HepG2 (cell line): ENCODE results near the gene FMNL2. TPM values are rescaled to one million over a fixed set of nuclear protein-coding genes. Genes with fewer than 3 reads are reported as not detected.

Experiments
- AGO1 ChIP-seq: fragments of 200-400 bp; formaldehyde crosslinking; IDR thresholded peaks from 2 replicates; pipeline ENCODE4 v1.6.1; 2017; ENCODE audit warnings: mild to moderate bottlenecking, low read depth, low read length, moderate library complexity; ENCODE audit not compliant: poor library complexity, severe bottlenecking
- AHR ChIP-seq: IDR thresholded peaks from 2 replicates; pipeline ENCODE4 v1.6.1; 2018; ENCODE audit warnings: missing genetic modification reagents, missing compliant biosample characterization
- ARNT ChIP-seq: fragments of 450-650 bp; IDR thresholded peaks from 2 replicates; pipeline ENCODE4 v1.6.1; 2017
- ATF1 ChIP-seq: IDR thresholded peaks from 2 replicates; pipeline ENCODE4 v1.6.1; 2016; ENCODE audit warnings: mild to moderate bottlenecking, control low read depth
- BCL6 ChIP-seq: IDR thresholded peaks from 2 replicates; pipeline ENCODE4 v1.6.1; 2016; ENCODE audit warnings: missing genetic modification reagents, missing compliant biosample characterization
- CENPX ChIP-seq: sonication (generic); formaldehyde crosslinking; IDR thresholded peaks from 2 replicates; pipeline ENCODE4 v1.9.0; 2021; ENCODE audit warnings: mild to moderate bottlenecking, missing genetic modification reagents, moderate library complexity
- FOXP1 ChIP-seq, 2 experiments: fragments of 450-650 bp in 1 of 2; IDR thresholded peaks; 2 replicates each; pipeline ENCODE4 v1.6.1; 2017 to 2018; ENCODE audit warnings: antibody characterized with exemption in 1 of 2
- GATAD1 ChIP-seq: IDR thresholded peaks from 2 replicates; pipeline ENCODE4 v1.6.1; 2016; ENCODE audit warnings: missing genetic modification reagents, missing compliant biosample characterization
- HMG20A ChIP-seq: IDR thresholded peaks from 2 replicates; pipeline ENCODE4 v1.6.1; 2016; ENCODE audit warnings: borderline replicate concordance
- HNF4G ChIP-seq, 2 experiments: sonication (generic) in 1 of 2; formaldehyde crosslinking in 1 of 2; IDR thresholded peaks; 2 replicates each; pipeline versions ENCODE4 v1.4.0 to v1.6.1; 2011 to 2020; ENCODE audit warnings: borderline replicate concordance in 2 of 2, low read depth in 2 of 2, mild to moderate bottlenecking in 2 of 2, low read length in 1 of 2, missing genetic modification reagents in 1 of 2, moderate library complexity in 1 of 2
- HOXA5 ChIP-seq: sonication (generic); formaldehyde crosslinking; IDR thresholded peaks from 2 replicates; pipeline ENCODE4 v1.4.0; 2020; ENCODE audit warnings: missing genetic modification reagents
- JUND ChIP-seq: sonication (generic); formaldehyde crosslinking; IDR thresholded peaks from 2 replicates; pipeline ENCODE4 v1.8.0; 2022; ENCODE audit warnings: mild to moderate bottlenecking, missing genetic modification reagents
- KAT8 ChIP-seq: IDR thresholded peaks from 2 replicates; pipeline ENCODE4 v1.6.1; 2016; ENCODE audit warnings: missing genetic modification reagents, missing compliant biosample characterization
- KDM1A ChIP-seq: IDR thresholded peaks from 2 replicates; pipeline ENCODE4 v1.6.1; 2016; ENCODE audit warnings: missing compliant biosample characterization
- KDM2A ChIP-seq: sonication (generic); formaldehyde crosslinking; IDR thresholded peaks from 2 replicates; pipeline ENCODE4 v1.4.0; 2020; ENCODE audit warnings: low read depth, missing genetic modification reagents, borderline replicate concordance
- KDM6A ChIP-seq: IDR thresholded peaks from 2 replicates; pipeline ENCODE4 v1.6.1; 2016; ENCODE audit warnings: low read depth
- MAX ChIP-seq: IDR thresholded peaks from 2 replicates; pipeline ENCODE4 v1.6.1; 2012; ENCODE audit warnings: inconsistent platforms
- MEIS1 ChIP-seq: sonication (generic); formaldehyde crosslinking; IDR thresholded peaks from 2 replicates; pipeline ENCODE4 v1.9.0; 2021; ENCODE audit warnings: mild to moderate bottlenecking, missing genetic modification reagents, moderate library complexity, borderline replicate concordance
- MTA1 ChIP-seq: sonication (generic); formaldehyde crosslinking; IDR thresholded peaks from 2 replicates; pipeline ENCODE4 v1.4.0; 2020; ENCODE audit warnings: missing genetic modification reagents, mild to moderate bottlenecking, borderline replicate concordance
- MYNN ChIP-seq: sonication (generic); formaldehyde crosslinking; IDR thresholded peaks from 2 replicates; pipeline ENCODE4 v1.4.0; 2020; ENCODE audit warnings: mild to moderate bottlenecking, low read depth, missing genetic modification reagents
- NCOA2 ChIP-seq: sonication (generic); formaldehyde crosslinking; IDR thresholded peaks from 2 replicates; pipeline ENCODE4 v1.8.0; 2022; ENCODE audit warnings: inconsistent platforms
- NCOR1 ChIP-seq: fragments of 200-600 bp; sonication (generic); IDR thresholded peaks from 2 replicates; pipeline ENCODE4 v1.7.0; 2017; ENCODE audit warnings: antibody characterized with exemption, low read length, borderline replicate concordance
- NFATC3 ChIP-seq: sonication (generic); formaldehyde crosslinking; IDR thresholded peaks from 2 replicates; pipeline ENCODE4 v1.5.1; 2020; ENCODE audit warnings: mild to moderate bottlenecking, missing genetic modification reagents
- NFIC ChIP-seq: IDR thresholded peaks from 2 replicates; pipeline ENCODE4 v1.6.1; 2012; ENCODE audit warnings: mild to moderate bottlenecking, low read length, inconsistent platforms
- PPARG ChIP-seq: conservative IDR thresholded peaks from 2 replicates; pipeline ENCODE4 v1.6.1; 2016; ENCODE audit warnings: missing biosample characterization, missing genetic modification reagents
- TBP ChIP-seq: sonication (generic); formaldehyde crosslinking; IDR thresholded peaks from 2 replicates; pipeline ENCODE4 v1.5.0; 2020; ENCODE audit warnings: missing genetic modification reagents
- THAP8 ChIP-seq: sonication (generic); formaldehyde crosslinking; IDR thresholded peaks from 2 replicates; pipeline ENCODE4 v1.5.1; 2020; ENCODE audit warnings: missing genetic modification reagents, mild to moderate bottlenecking, borderline replicate concordance
- ZNF207 ChIP-seq: fragments of 450-650 bp; IDR thresholded peaks from 2 replicates; pipeline ENCODE4 v1.6.1; 2016; ENCODE audit warnings: antibody characterized with exemption, borderline replicate concordance
- ZNF580 ChIP-seq: IDR thresholded peaks from 2 replicates; pipeline ENCODE4 v1.6.1; 2016; ENCODE audit warnings: low read depth, borderline replicate concordance
- ZNF710 ChIP-seq: sonication (generic); formaldehyde crosslinking; IDR thresholded peaks from 2 replicates; pipeline ENCODE4 v1.5.0; 2020; ENCODE audit warnings: mild to moderate bottlenecking, missing genetic modification reagents, borderline replicate concordance
- ZNF772 ChIP-seq: sonication (generic); formaldehyde crosslinking; IDR thresholded peaks from 2 replicates; pipeline ENCODE4 v1.5.0; 2020; ENCODE audit warnings: mild to moderate bottlenecking, missing genetic modification reagents
- polyA plus RNA-seq, 8 experiments: library from polyadenylated mRNA; depleted of rRNA in 3 of 8; stranded (reverse) in 7 of 8; unstranded in 1 of 8; fragments of >200 nt; fragmentation: Illumina TruSeq in 4 of 8; extraction: Trizol in 4 of 8; gene quantifications; 2 replicates each; pipeline versions ENCODE4 v1.2.1 to v1.2.3, GENCODE V29; 2011 to 2016; ENCODE audit warnings: low read depth in 4 of 8, missing spikeins in 1 of 8, mixed read lengths in 1 of 8; ENCODE audit not compliant: insufficient read depth in 1 of 8
- total RNA-seq, 5 experiments: library from RNA; depleted of rRNA; stranded (reverse); fragments of >200 nt; fragmentation: Illumina TruSeq; extraction: Trizol; gene quantifications; 2 replicates each; pipeline ENCODE4 v1.2.3, GENCODE V29; 2016; ENCODE audit warnings: low read depth in 1 of 5

The FMNL2 gene
- total and polyA plus RNA-seq, 2 of the 13 experiments (the other 11 are each of a cell fraction or from before 2014, with no cell fraction given) = 66.5 to 67.7 TPM

GRCh38 chr2:152355409-152355831 lies 20.4 kb downstream of the FMNL2 start (continued):
- TF ChIP-seq BCL6 (CRISPR knock-in tag) (peak; percentile 85), JUND (CRISPR knock-in tag) (no peak), FOXP1 (IDR thresholded peaks at IDR 0.05) (no peak), FOXP1 (CRISPR knock-in tag; IDR thresholded peaks at IDR 0.05) (peak; percentile 53; the same call in 1 of the 2 replicates), KDM2A (CRISPR knock-in tag) (no peak), AHR (CRISPR knock-in tag) (no peak), HMG20A (CRISPR knock-in tag) (peak; percentile 70; the same call in 1 of the 2 replicates), HOXA5 (CRISPR knock-in tag) (0 out of 2 replicates have a peak, but pooled peaks have one; percentile 25), KDM1A (no peak), TBP (CRISPR knock-in tag) (no peak), ZNF207 (no peak), MEIS1 (CRISPR knock-in tag) (no peak), NFATC3 (CRISPR knock-in tag) (no peak), NCOR1 (peak; percentile 23; the same call in 1 of the 2 replicates), HNF4G (IDR thresholded peaks at IDR 0.05; ENCODE audit: borderline replicate concordance, low read depth, low read length) (peak; percentile 58; the same call in 1 of the 2 replicates), HNF4G (CRISPR knock-in tag; IDR thresholded peaks at IDR 0.05; ENCODE audit: borderline replicate concordance, low read depth) (no peak), CENPX (CRISPR knock-in tag) (no peak), ZNF580 (CRISPR knock-in tag) (peak; percentile 49; the same call in 1 of the 2 replicates), ARNT (no peak), GATAD1 (CRISPR knock-in tag) (0 out of 2 replicates have a peak, but pooled peaks have one; percentile 9), MTA1 (no peak), MYNN (CRISPR knock-in tag) (no peak), ATF1 (CRISPR knock-in tag) (0 out of 2 replicates have a peak, but pooled peaks have one; percentile 6), ZNF772 (CRISPR knock-in tag) (no peak), ZNF710 (CRISPR knock-in tag) (peak; percentile 100), KDM6A (peak; percentile 62; the same call in 1 of the 2 replicates), NFIC (0 out of 2 replicates have a peak, but pooled peaks have one; percentile 61), MAX (peak; percentile 62), KAT8 (0 out of 2 replicates have a peak, but pooled peaks have one; percentile 41), PPARG (CRISPR knock-in tag) (peak; percentile 61; the same call in 1 of the 2 replicates), NCOA2 (CRISPR knock-in tag) (peak; percentile 60), THAP8 (CRISPR knock-in tag) (no peak), AGO1 (no peak)
